Liver (tissue), 9 donors: Measurements from ENCODE around the gene CBX4. TPM values are rescaled to one million over a fixed set of nuclear protein-coding genes. Genes with fewer than 3 reads are reported as not detected.

Experiments used
- DNase-seq: peaks from one replicate; pipeline ENCODE4 v3.0.0-alpha.2; 2017; ENCODE audit warnings: low spot score
- H3K27ac ChIP-seq, 2 donors: one replicate each; pipeline ENCODE4 v1.7.0; 2013; ENCODE audit warnings: inconsistent platforms in 2 of 2, low read length in 2 of 2, control low read depth in 1 of 2, low read depth in 1 of 2, mild to moderate bottlenecking in 1 of 2
- H3K27me3 ChIP-seq, 4 donors: one replicate each; pipeline versions ENCODE4 v1.6.1 to v1.7.0; 2013; ENCODE audit warnings: low read length in 3 of 4, inconsistent platforms in 1 of 4, mild to moderate bottlenecking in 1 of 4, moderate library complexity in 1 of 4; ENCODE audit not compliant: control insufficient read depth in 4 of 4, insufficient read depth in 4 of 4
- H3K36me3 ChIP-seq, 4 donors: one replicate each; pipeline versions ENCODE4 v1.6.1 to v1.7.0; 2013; ENCODE audit warnings: low read length in 3 of 4, mild to moderate bottlenecking in 3 of 4, low read depth in 1 of 4, moderate library complexity in 1 of 4; ENCODE audit not compliant: control insufficient read depth in 4 of 4, insufficient read depth in 3 of 4
- H3K4me1 ChIP-seq, 4 donors: one replicate each; pipeline versions ENCODE4 v1.6.1 to v1.7.0; 2013; ENCODE audit warnings: low read length in 3 of 4, mild to moderate bottlenecking in 3 of 4, moderate library complexity in 1 of 4; ENCODE audit not compliant: control insufficient read depth in 4 of 4, insufficient read depth in 4 of 4
- H3K4me3 ChIP-seq, 3 donors: one replicate each; pipeline versions ENCODE4 v1.6.1 to v1.7.0; 2013; ENCODE audit warnings: low read length in 3 of 3, control low read depth in 1 of 3, low read depth in 1 of 3, mild to moderate bottlenecking in 1 of 3
- H3K9ac ChIP-seq, 2 donors: one replicate each; pipeline ENCODE4 v1.7.0; 2013; ENCODE audit warnings: low read length in 2 of 2, mild to moderate bottlenecking in 2 of 2, moderate library complexity in 2 of 2, control low read depth in 1 of 2, low read depth in 1 of 2
- H3K9me3 ChIP-seq, 4 donors: one replicate each; pipeline versions ENCODE4 v1.6.1 to v1.7.0; 2013; ENCODE audit warnings: low read length in 3 of 4; ENCODE audit not compliant: control insufficient read depth in 4 of 4
- CTCF ChIP-seq: fragments of 150-350 bp; IDR thresholded peaks from 2 replicates; pipeline ENCODE4 v1.5.1; 2017; ENCODE audit warnings: improper control_type of control experiment, low read depth, low read length; ENCODE audit not compliant: missing input control
- EGR1 ChIP-seq, 2 donors: IDR thresholded peaks; 2 replicates each; pipeline ENCODE4 v1.6.1; 2016 to 2018; ENCODE audit warnings: antibody characterized with exemption in 2 of 2, low read depth in 2 of 2
- FOXA1 ChIP-seq: IDR thresholded peaks from 2 replicates; pipeline ENCODE4 v1.6.1; 2016; ENCODE audit warnings: antibody characterized with exemption
- FOXA2 ChIP-seq: IDR thresholded peaks from 2 replicates; pipeline ENCODE4 v1.6.1; 2016; ENCODE audit warnings: antibody characterized with exemption
- GABPA ChIP-seq, 2 donors: IDR thresholded peaks in 1 of 2; conservative IDR thresholded peaks in 1 of 2; 2 replicates each; pipeline ENCODE4 v1.6.1; 2016; ENCODE audit warnings: antibody characterized with exemption in 2 of 2, mild to moderate bottlenecking in 1 of 2, moderate library complexity in 1 of 2
- HNF4A ChIP-seq, 2 donors: conservative IDR thresholded peaks; 2 replicates each; pipeline ENCODE4 v1.6.1; 2016; ENCODE audit warnings: antibody characterized with exemption in 2 of 2, mild to moderate bottlenecking in 2 of 2
- HNF4G ChIP-seq: IDR thresholded peaks from 2 replicates; pipeline ENCODE4 v1.6.1; 2016; ENCODE audit warnings: antibody characterized with exemption
- JUND ChIP-seq, 2 donors: IDR thresholded peaks; 2 replicates each; pipeline ENCODE4 v1.6.1; 2016; ENCODE audit warnings: antibody characterized with exemption in 2 of 2
- MAX ChIP-seq: IDR thresholded peaks from 2 replicates; pipeline ENCODE4 v1.6.1; 2016; ENCODE audit warnings: antibody characterized with exemption
- NR2F2 ChIP-seq: IDR thresholded peaks from 2 replicates; pipeline ENCODE4 v1.6.1; 2016; ENCODE audit warnings: antibody characterized with exemption
- RAD21 ChIP-seq, 2 donors: IDR thresholded peaks; 2 replicates each; pipeline ENCODE4 v1.6.1; 2016; ENCODE audit warnings: antibody characterized with exemption in 2 of 2, mild to moderate bottlenecking in 2 of 2
- RXRA ChIP-seq, 2 donors: IDR thresholded peaks; 2 replicates each; pipeline ENCODE4 v1.6.1; 2017 to 2018; ENCODE audit warnings: antibody characterized with exemption in 2 of 2, mild to moderate bottlenecking in 1 of 2
- SP1 ChIP-seq: IDR thresholded peaks from 2 replicates; pipeline ENCODE4 v1.6.1; 2018; ENCODE audit warnings: antibody characterized with exemption, mild to moderate bottlenecking
- YY1 ChIP-seq: IDR thresholded peaks from 2 replicates; pipeline ENCODE4 v1.6.1; 2016; ENCODE audit warnings: antibody characterized with exemption, mild to moderate bottlenecking
- WGBS: extraction: QIAGEN DNeasy Blood & Tissue Kit; methylation state at CpG from one replicate; pipeline ENCODE4 v1.1.7; 2013; 5-methylcytosine and 5-hydroxymethylcytosine counted together
- polyA plus RNA-seq, 2 donors: library from polyadenylated mRNA; stranded (reverse) in 1 of 2; unstranded in 1 of 2; fragments of 200-250 nt in 1 of 2; fragments of >200 nt in 1 of 2; fragmentation: Nextera tagmentation in 1 of 2; extraction: Ambion mirVana in 1 of 2; gene quantifications; one replicate each; pipeline versions ENCODE4 v1.2.1 to v1.2.3, GENCODE V29; 2013 to 2015
- total RNA-seq, 2 donors: library from RNA; depleted of rRNA; stranded (reverse); fragments of >200 nt; gene quantifications; one replicate each; pipeline ENCODE4 v1.2.3, GENCODE V29; 2014
- TF ChIP-seq, protein P1 (sequence below): IDR thresholded peaks from 2 replicates; pipeline ENCODE4 v1.6.1; 2016; ENCODE audit warnings: antibody characterized with exemption
- TF ChIP-seq, protein P2 (sequence below): IDR thresholded peaks from 2 replicates; pipeline ENCODE4 v1.6.1; 2016; ENCODE audit warnings: antibody characterized with exemption, mild to moderate bottlenecking
- donor health status: healthy.
- donor health status: healthy.
- donor health status: healthy.
- donor health status: healthy.
- donor health status: healthy.

CBX4 gene
- total and polyA plus RNA-seq, 4 donors = 4.8 to 8.9 (median 6.3) TPM

DNA sequence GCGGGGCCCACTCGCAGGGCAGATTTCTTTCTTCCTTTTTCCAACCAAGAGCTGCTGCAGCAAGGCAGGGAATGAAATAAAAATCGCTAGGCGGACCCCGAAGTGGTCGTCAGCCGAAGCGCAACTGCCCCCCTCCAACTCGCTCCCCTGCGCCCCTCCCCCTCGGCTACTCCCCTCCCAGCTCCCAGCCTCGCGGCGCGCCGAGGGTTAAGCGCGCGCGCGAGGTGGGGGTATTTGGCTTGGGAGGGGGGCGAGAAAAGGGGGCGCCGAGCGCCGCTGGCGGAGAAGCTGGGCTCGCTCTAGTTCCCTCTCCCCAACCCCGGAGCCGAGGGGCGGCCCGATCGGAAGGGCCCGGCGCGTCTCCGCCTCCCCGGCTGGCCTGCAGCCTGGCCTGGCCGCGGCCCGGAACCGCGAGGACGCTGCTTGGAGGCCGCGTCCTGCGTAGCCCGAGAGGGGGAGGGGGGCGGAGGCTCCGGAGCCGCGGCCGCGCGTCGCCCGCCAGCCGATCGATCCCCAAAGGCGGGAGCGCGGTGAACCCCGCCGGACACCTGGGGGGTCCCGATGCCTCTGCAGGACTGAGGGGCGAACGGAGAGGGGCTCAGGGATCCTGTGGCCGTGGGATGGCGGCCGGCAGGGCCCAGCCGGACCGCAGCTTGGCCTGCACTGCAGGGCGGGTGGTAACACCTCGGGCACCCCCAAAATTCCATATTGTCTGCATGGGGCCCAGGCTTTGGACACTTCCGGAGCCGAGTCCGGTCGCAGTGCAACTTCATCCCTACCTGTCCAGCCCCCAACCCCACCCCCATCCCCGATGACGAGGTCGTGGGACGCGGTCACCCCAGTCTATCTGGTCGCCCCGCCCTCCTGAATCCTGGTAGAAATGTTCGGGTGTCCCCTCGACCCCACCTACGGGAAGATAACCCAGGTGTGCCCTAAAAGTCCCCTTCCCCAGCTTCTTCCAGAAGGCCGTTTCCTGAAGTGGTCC, 4.9 kb upstream of the CBX4 start:
- under 1% methylated on average over 89 of the region's 89 CpGs for WGBS
- Histone ChIP-seq H3K27ac (peak overlapping the region; percentile 87 to 89), H3K4me1 (peaks cover 10 to 53% (median 31%) of the 10 kb centered on the region in 4 donors), H3K27me3 (no peaks in the 10 kb centered on the region), H3K36me3 (no peaks in the 10 kb centered on the region), H3K9me3 (no peaks in the 10 kb centered on the region), H3K9ac (peak overlapping the region; percentile 41 to 44), H3K4me3 (peak overlapping the region; percentile 35 to 58 (median 57))
- TF ChIP-seq CTCF = no peak
- peak in 1 of 2 donors; percentile 42 for TF ChIP-seq RAD21 (IDR thresholded peaks at IDR 0.05)
- peak; percentile 14 for TF ChIP-seq SP1
- TF ChIP-seq HNF4G = no peak
- TF ChIP-seq HNF4A (conservative IDR thresholded peaks at IDR 0.05) = no peak
- TF ChIP-seq MAX = no peak
- no peak for TF ChIP-seq RXRA (IDR thresholded peaks at IDR 0.05)
- TF ChIP-seq FOXA2 = no peak
- TF ChIP-seq NR2F2 = no peak
- TF ChIP-seq JUND (IDR thresholded peaks at IDR 0.05) = no peak
- TF ChIP-seq, protein P1, sequence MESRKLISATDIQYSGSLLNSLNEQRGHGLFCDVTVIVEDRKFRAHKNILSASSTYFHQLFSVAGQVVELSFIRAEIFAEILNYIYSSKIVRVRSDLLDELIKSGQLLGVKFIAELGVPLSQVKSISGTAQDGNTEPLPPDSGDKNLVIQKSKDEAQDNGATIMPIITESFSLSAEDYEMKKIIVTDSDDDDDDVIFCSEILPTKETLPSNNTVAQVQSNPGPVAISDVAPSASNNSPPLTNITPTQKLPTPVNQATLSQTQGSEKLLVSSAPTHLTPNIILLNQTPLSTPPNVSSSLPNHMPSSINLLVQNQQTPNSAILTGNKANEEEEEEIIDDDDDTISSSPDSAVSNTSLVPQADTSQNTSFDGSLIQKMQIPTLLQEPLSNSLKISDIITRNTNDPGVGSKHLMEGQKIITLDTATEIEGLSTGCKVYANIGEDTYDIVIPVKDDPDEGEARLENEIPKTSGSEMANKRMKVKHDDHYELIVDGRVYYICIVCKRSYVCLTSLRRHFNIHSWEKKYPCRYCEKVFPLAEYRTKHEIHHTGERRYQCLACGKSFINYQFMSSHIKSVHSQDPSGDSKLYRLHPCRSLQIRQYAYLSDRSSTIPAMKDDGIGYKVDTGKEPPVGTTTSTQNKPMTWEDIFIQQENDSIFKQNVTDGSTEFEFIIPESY = no peak
- no peak for TF ChIP-seq FOXA1
- TF ChIP-seq, protein P2, sequence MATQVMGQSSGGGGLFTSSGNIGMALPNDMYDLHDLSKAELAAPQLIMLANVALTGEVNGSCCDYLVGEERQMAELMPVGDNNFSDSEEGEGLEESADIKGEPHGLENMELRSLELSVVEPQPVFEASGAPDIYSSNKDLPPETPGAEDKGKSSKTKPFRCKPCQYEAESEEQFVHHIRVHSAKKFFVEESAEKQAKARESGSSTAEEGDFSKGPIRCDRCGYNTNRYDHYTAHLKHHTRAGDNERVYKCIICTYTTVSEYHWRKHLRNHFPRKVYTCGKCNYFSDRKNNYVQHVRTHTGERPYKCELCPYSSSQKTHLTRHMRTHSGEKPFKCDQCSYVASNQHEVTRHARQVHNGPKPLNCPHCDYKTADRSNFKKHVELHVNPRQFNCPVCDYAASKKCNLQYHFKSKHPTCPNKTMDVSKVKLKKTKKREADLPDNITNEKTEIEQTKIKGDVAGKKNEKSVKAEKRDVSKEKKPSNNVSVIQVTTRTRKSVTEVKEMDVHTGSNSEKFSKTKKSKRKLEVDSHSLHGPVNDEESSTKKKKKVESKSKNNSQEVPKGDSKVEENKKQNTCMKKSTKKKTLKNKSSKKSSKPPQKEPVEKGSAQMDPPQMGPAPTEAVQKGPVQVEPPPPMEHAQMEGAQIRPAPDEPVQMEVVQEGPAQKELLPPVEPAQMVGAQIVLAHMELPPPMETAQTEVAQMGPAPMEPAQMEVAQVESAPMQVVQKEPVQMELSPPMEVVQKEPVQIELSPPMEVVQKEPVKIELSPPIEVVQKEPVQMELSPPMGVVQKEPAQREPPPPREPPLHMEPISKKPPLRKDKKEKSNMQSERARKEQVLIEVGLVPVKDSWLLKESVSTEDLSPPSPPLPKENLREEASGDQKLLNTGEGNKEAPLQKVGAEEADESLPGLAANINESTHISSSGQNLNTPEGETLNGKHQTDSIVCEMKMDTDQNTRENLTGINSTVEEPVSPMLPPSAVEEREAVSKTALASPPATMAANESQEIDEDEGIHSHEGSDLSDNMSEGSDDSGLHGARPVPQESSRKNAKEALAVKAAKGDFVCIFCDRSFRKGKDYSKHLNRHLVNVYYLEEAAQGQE = no peak
- TF ChIP-seq GABPA (IDR thresholded peaks at IDR 0.05 in 1 of 2, conservative IDR thresholded peaks at IDR 0.05 in 1 of 2) = no peak
- no peak for TF ChIP-seq YY1
- no peak for TF ChIP-seq EGR1 (IDR thresholded peaks at IDR 0.05; ENCODE audit: low read depth in 2 of 2)
- DNase-seq = peak; percentile 48
